HepG2 (cell line): Measurements from ENCODE around the gene TMEM87B. TPM values are rescaled to one million over a fixed set of nuclear protein-coding genes. Genes with fewer than 3 reads are reported as not detected.
A peak's percentile ranks its signal among the peaks of the same experiment; 100 is the strongest.

Experiments used
- CCDC6 ChIP-seq: sonication (generic); formaldehyde crosslinking; IDR thresholded peaks from 2 replicates; pipeline ENCODE4 v1.8.1; 2022; ENCODE audit warnings: mild to moderate bottlenecking, missing genetic modification reagents, moderate library complexity
- EP300 ChIP-seq, 3 experiments: sonication (generic) in 1 of 3; formaldehyde crosslinking in 1 of 3; IDR thresholded peaks; 2 replicates each; pipeline versions ENCODE4 v1.5.1 to v1.6.1; 2011 to 2020; ENCODE audit warnings: low read depth in 2 of 3, low read length in 2 of 3, borderline replicate concordance in 1 of 3, improper control_type of control experiment in 1 of 3, mild to moderate bottlenecking in 1 of 3, missing genetic modification reagents in 1 of 3, moderate library complexity in 1 of 3
- HNRNPLL ChIP-seq: fragments of 200-400 bp; formaldehyde crosslinking; IDR thresholded peaks from 2 replicates; pipeline ENCODE4 v1.6.1; 2017; ENCODE audit warnings: mild to moderate bottlenecking, low read depth, low read length; ENCODE audit not compliant: poor library complexity, severe bottlenecking
- HOXA3 ChIP-seq: sonication (generic); formaldehyde crosslinking; IDR thresholded peaks from 2 replicates; pipeline ENCODE4 v1.5.0; 2020; ENCODE audit warnings: missing genetic modification reagents
- MIXL1 ChIP-seq: IDR thresholded peaks from 2 replicates; pipeline ENCODE4 v1.6.1; 2016
- NR2F6 ChIP-seq, 2 experiments: IDR thresholded peaks; 2 replicates each; pipeline ENCODE4 v1.6.1; 2016; ENCODE audit warnings: antibody characterized with exemption in 1 of 2, mild to moderate bottlenecking in 1 of 2
- RAD21 ChIP-seq: fragments of 450-650 bp; formaldehyde crosslinking; IDR thresholded peaks from 2 replicates; pipeline ENCODE4 v1.5.0; 2020; ENCODE audit warnings: mild to moderate bottlenecking
- RERE ChIP-seq: IDR thresholded peaks from 2 replicates; pipeline ENCODE4 v1.6.1; 2016; ENCODE audit warnings: low read depth, missing genetic modification reagents, missing compliant biosample characterization
- SAP130 ChIP-seq: IDR thresholded peaks from 2 replicates; pipeline ENCODE4 v1.6.1; 2016; ENCODE audit warnings: low read depth
- SP1 ChIP-seq, 2 experiments: fragments of 450-650 bp in 1 of 2; sonication (generic) in 1 of 2; formaldehyde crosslinking in 1 of 2; IDR thresholded peaks; 2 replicates each; pipeline versions ENCODE4 v1.4.0 to v1.6.1; 2016 to 2020; ENCODE audit warnings: missing genetic modification reagents in 1 of 2
- ZBED4 ChIP-seq: sonication (generic); formaldehyde crosslinking; IDR thresholded peaks from 2 replicates; pipeline ENCODE4 v1.4.0; 2020; ENCODE audit warnings: missing genetic modification reagents, borderline replicate concordance
- ZBTB46 ChIP-seq: sonication (generic); formaldehyde crosslinking; IDR thresholded peaks from 2 replicates; pipeline ENCODE4 v1.4.0; 2020; ENCODE audit warnings: mild to moderate bottlenecking, missing genetic modification reagents, borderline replicate concordance
- ZFP36 ChIP-seq: fragments of 150-350 bp; IDR thresholded peaks from 2 replicates; pipeline ENCODE4 v1.6.1; 2018; ENCODE audit warnings: borderline replicate concordance, low read length, low read depth; ENCODE audit not compliant: partially characterized antibody
- ZFP36L2 ChIP-seq: sonication (generic); formaldehyde crosslinking; IDR thresholded peaks from 2 replicates; pipeline ENCODE4 v1.4.0; 2020; ENCODE audit warnings: missing genetic modification reagents
- ZNF17 ChIP-seq: sonication (generic); formaldehyde crosslinking; IDR thresholded peaks from 2 replicates; pipeline ENCODE4 v1.5.0; 2020; ENCODE audit warnings: mild to moderate bottlenecking, missing genetic modification reagents
- ZNF317 ChIP-seq: sonication (generic); formaldehyde crosslinking; IDR thresholded peaks from 2 replicates; pipeline ENCODE4 v1.5.0; 2020; ENCODE audit warnings: mild to moderate bottlenecking, missing genetic modification reagents
- ZNF354B ChIP-seq: sonication (generic); formaldehyde crosslinking; IDR thresholded peaks from 2 replicates; pipeline ENCODE4 v1.8.0; 2022; ENCODE audit warnings: mild to moderate bottlenecking, missing genetic modification reagents
- polyA plus RNA-seq, 8 experiments: library from polyadenylated mRNA; depleted of rRNA in 3 of 8; stranded (reverse) in 7 of 8; unstranded in 1 of 8; fragments of >200 nt; fragmentation: Illumina TruSeq in 4 of 8; extraction: Trizol in 4 of 8; gene quantifications; 2 replicates each; pipeline versions ENCODE4 v1.2.1 to v1.2.3, GENCODE V29; 2011 to 2016; ENCODE audit warnings: low read depth in 4 of 8, missing spikeins in 1 of 8, mixed read lengths in 1 of 8; ENCODE audit not compliant: insufficient read depth in 1 of 8
- total RNA-seq, 5 experiments: library from RNA; depleted of rRNA; stranded (reverse); fragments of >200 nt; fragmentation: Illumina TruSeq; extraction: Trizol; gene quantifications; 2 replicates each; pipeline ENCODE4 v1.2.3, GENCODE V29; 2016; ENCODE audit warnings: low read depth in 1 of 5

Gene TMEM87B
- total and polyA plus RNA-seq, 2 of the 13 experiments (the other 11 are each of a cell fraction or from before 2014, with no cell fraction given), result 15.1 to 16.2 TPM

- no peak for TF ChIP-seq RERE
- TF ChIP-seq EP300 (IDR thresholded peaks at IDR 0.05; ENCODE audit: low read depth in 2 of 2, low read length in 2 of 2), result no peak
- no peak for TF ChIP-seq EP300 (CRISPR knock-in tag; IDR thresholded peaks at IDR 0.05; ENCODE audit: borderline replicate concordance)
- peak; percentile 53 for TF ChIP-seq SAP130 (CRISPR knock-in tag)
- TF ChIP-seq MIXL1 (CRISPR knock-in tag), result no peak
- TF ChIP-seq RAD21, result no peak
- TF ChIP-seq ZBTB46 (CRISPR knock-in tag), result no peak
- TF ChIP-seq ZFP36, result no peak
- TF ChIP-seq NR2F6 (IDR thresholded peaks at IDR 0.05), result no peak
- TF ChIP-seq NR2F6 (CRISPR knock-in tag; IDR thresholded peaks at IDR 0.05), result no peak
- TF ChIP-seq ZNF17 (CRISPR knock-in tag), result no peak
- TF ChIP-seq ZNF317 (CRISPR knock-in tag), result 0 out of 2 replicates have a peak, but pooled peaks have one; percentile 20
- TF ChIP-seq CCDC6 (CRISPR knock-in tag), result no peak
- no peak for TF ChIP-seq ZBED4 (CRISPR knock-in tag)
- no peak for TF ChIP-seq SP1 (IDR thresholded peaks at IDR 0.05)
- TF ChIP-seq SP1 (CRISPR knock-in tag; IDR thresholded peaks at IDR 0.05), result no peak
- no peak for TF ChIP-seq HOXA3 (CRISPR knock-in tag)
- TF ChIP-seq ZFP36L2 (CRISPR knock-in tag), result no peak
- TF ChIP-seq HNRNPLL, result no peak
- no peak for TF ChIP-seq ZNF354B (CRISPR knock-in tag)
These were observed 82.6 kb downstream of the TMEM87B start (continued) for GRCh38 chr2:112137516-112138158.
